ENCODE measurements around the gene WIPF1. TPM values are rescaled to one million over a fixed set of nuclear protein-coding genes. Genes with fewer than 3 reads are reported as not detected.

Gene WIPF1
- total RNA-seq, 4 donors from 2014 or later = 31.5 to 61.5 (median 36.3) TPM

- H3K4me1 ChIP-seq = peaks cover 31 to 58% (median 53%) of the 10 kb centered on the region in 4 donors
- no peaks in the 10 kb centered on the region for H3K27me3 ChIP-seq
- no peak overlapping the region for H3K27ac ChIP-seq (replicated peaks in 1 of 4)
- intact Hi-C loops (cut with DNase I) = loop anchor here (5.0 kb wide), 1 partner anchor 73 kb away; no protein-coding TSS in a partner anchor
- TF ChIP-seq CTCF (IDR thresholded peaks at IDR 0.05) (no peak), EP300 (IDR thresholded peaks at IDR 0.05) (no peak), POLR2AphosphoS5 (IDR thresholded peaks at IDR 0.05) (no peak), POLR2A (IDR thresholded peaks at IDR 0.05; ENCODE audit: low read depth) (no peak)
- peak; percentile 14 for DNase-seq (ENCODE audit: extremely low spot score)
- no peaks in the 10 kb centered on the region for H3K9me3 ChIP-seq
- H3K4me3 ChIP-seq = no peak overlapping the region
- no peaks in the 10 kb centered on the region for H3K36me3 ChIP-seq
Observed at GRCh38 chr2:174608866-174609214, 11.2 kb upstream of the WIPF1 start.

GRCh38 chr2:174607989-174608865 lies 10.6 kb upstream of the WIPF1 start:
- intact Hi-C loops (cut with DNase I) = loop anchor here (5.0 kb wide), 1 partner anchor 74 kb away; no protein-coding TSS in a partner anchor
- peak overlapping the region in 2 of 4 donors; percentile 2 to 15 for H3K27ac ChIP-seq (replicated peaks in 1 of 4)
- TF ChIP-seq POLR2A (IDR thresholded peaks at IDR 0.05; ENCODE audit: low read depth) (no peak), CTCF (IDR thresholded peaks at IDR 0.05) (no peak), POLR2AphosphoS5 (IDR thresholded peaks at IDR 0.05) (no peak), EP300 (IDR thresholded peaks at IDR 0.05) (no peak)
- no peaks in the 10 kb centered on the region for H3K36me3 ChIP-seq
- DNase-seq (ENCODE audit: extremely low spot score) = no peak
- H3K9me3 ChIP-seq = no peaks in the 10 kb centered on the region
- H3K4me3 ChIP-seq = no peak overlapping the region
- WGBS = 68% methylated on average over 5 of the region's 5 CpGs
- H3K27me3 ChIP-seq = no peaks in the 10 kb centered on the region
- H3K4me1 ChIP-seq = peaks cover 31 to 63% (median 59%) of the 10 kb centered on the region in 4 donors

GRCh38 chr2:174607584-174607983 lies 10.0 kb upstream of the WIPF1 start:
- Histone ChIP-seq H3K4me3 (no peak overlapping the region), H3K36me3 (no peaks in the 10 kb centered on the region), H3K4me1 (peaks cover 31 to 69% (median 65%) of the 10 kb centered on the region in 4 donors), H3K27ac (replicated peaks in 1 of 4) (peak overlapping the region in 2 of 4 donors; percentile 2 to 15), H3K9me3 (no peaks in the 10 kb centered on the region), H3K27me3 (no peaks in the 10 kb centered on the region)
- no peak for DNase-seq (ENCODE audit: extremely low spot score)
- intact Hi-C loops (cut with DNase I) = loop anchor here (5.0 kb wide), 1 partner anchor 75 kb away; no protein-coding TSS in a partner anchor
- TF ChIP-seq CTCF (IDR thresholded peaks at IDR 0.05) (no peak), POLR2A (IDR thresholded peaks at IDR 0.05; ENCODE audit: low read depth) (no peak), EP300 (IDR thresholded peaks at IDR 0.05) (no peak), POLR2AphosphoS5 (IDR thresholded peaks at IDR 0.05) (no peak)
- WGBS = 64% methylated on average over 3 of the region's 3 CpGs

GRCh38 chr2:174606336-174606735 lies 8.7 kb upstream of the WIPF1 start:
- H3K36me3 ChIP-seq = peaks cover 0 to 3% (median 0%) of the 10 kb centered on the region in 4 donors
- 23% methylated on average over 3 of the region's 3 CpGs for WGBS
- H3K4me3 ChIP-seq = no peak overlapping the region
- peak overlapping the region; percentile 48 to 68 (median 56) for H3K27ac ChIP-seq (replicated peaks in 1 of 4)
- TF ChIP-seq POLR2A (IDR thresholded peaks at IDR 0.05; ENCODE audit: low read depth) (no peak), CTCF (IDR thresholded peaks at IDR 0.05) (no peak), POLR2AphosphoS5 (IDR thresholded peaks at IDR 0.05) (peak; percentile 42 to 72), EP300 (IDR thresholded peaks at IDR 0.05) (no peak)
- no peak for DNase-seq (ENCODE audit: extremely low spot score)
- peaks cover 31 to 74% (median 67%) of the 10 kb centered on the region in 4 donors for H3K4me1 ChIP-seq
- no peaks in the 10 kb centered on the region for H3K9me3 ChIP-seq
- no peaks in the 10 kb centered on the region for H3K27me3 ChIP-seq
- intact Hi-C loops (cut with DNase I) = loop anchor here (5.0 kb wide), 1 partner anchor 76 kb away; no protein-coding TSS in a partner anchor

All from esophagus muscularis mucosa (tissue), 4 donors.